Naive thymus-derived CD8-positive, alpha-beta T cell (primary cell): ENCODE measurements around the gene P2RX6. TPM values are rescaled to one million over a fixed set of nuclear protein-coding genes. Genes with fewer than 3 reads are reported as not detected.
"Not testable (repeated sequence)": the region's sequence is repeated elsewhere in the genome, so short reads cannot be mapped to it uniquely, and the experiment has no call there.

Experiments used
- ATAC-seq, 2 donors: fragments of 150-1000 bp; cut with Tn5 transposase in 1 of 2; sonication (Bioruptor Pico), chemical (Tn5 transposase) in 1 of 2; 1 replicate in 1 of 2; 2 replicates in 1 of 2; pipeline ENCODE4 v1.10.0; 2021; ENCODE audit warnings: mild to moderate bottlenecking in 2 of 2, moderate library complexity in 2 of 2
- POLR2A ChIA-PET: fragments of 350-600 bp; sonication (Branson Sonifier 250); formaldehyde crosslinking; loops from one replicate; lab custom pipeline; 2021; ENCODE audit warnings: antibody characterized with exemption; lab: Charles Lee
- DNase-seq, 10 donors: peaks; one replicate each; pipeline versions ENCODE4 v3.0.0 to v3.0.0-alpha.2; 2020 to 2022
- H3K27ac Mint-ChIP-seq, 10 donors: one replicate each; pipeline ENCODE4 v1.8.0; 2020 to 2022; ENCODE audit warnings: mild to moderate bottlenecking in 10 of 10, mixed read lengths in 10 of 10, moderate library complexity in 4 of 10, inconsistent platforms in 1 of 10
- H3K27me3 Mint-ChIP-seq, 5 donors: one replicate each; pipeline ENCODE4 v1.8.0; 2021 to 2022; ENCODE audit warnings: mixed read lengths in 5 of 5
- H3K36me3 Mint-ChIP-seq, 3 donors: one replicate each; pipeline ENCODE4 v1.8.0; 2020 to 2022; ENCODE audit warnings: mixed read lengths in 3 of 3, mild to moderate bottlenecking in 2 of 3, inconsistent platforms in 1 of 3
- H3K4me1 Mint-ChIP-seq, 4 donors: one replicate each; pipeline ENCODE4 v1.8.0; 2021 to 2022; ENCODE audit warnings: mixed read lengths in 4 of 4
- H3K4me3 Mint-ChIP-seq, 10 donors: one replicate each; pipeline ENCODE4 v1.8.0; 2020 to 2022; ENCODE audit warnings: mild to moderate bottlenecking in 10 of 10, mixed read lengths in 10 of 10, moderate library complexity in 6 of 10, inconsistent platforms in 1 of 10
- H3K9me3 Mint-ChIP-seq, 9 donors: one replicate each; pipeline ENCODE4 v1.8.0; 2020 to 2022; ENCODE audit warnings: mixed read lengths in 9 of 9, mild to moderate bottlenecking in 3 of 9, inconsistent platforms in 1 of 9, moderate library complexity in 1 of 9
- polyA plus RNA-seq, 3 donors: library from polyadenylated mRNA; unstranded; fragments of 300-500 nt; fragmentation: Illumina TruSeq; gene quantifications; one replicate each; pipeline ENCODE4 v1.2.3, GENCODE V29; 2021
- total RNA-seq, 8 experiments: library from RNA in 2 of 8; stranded (reverse) in 2 of 8; gene quantifications; one replicate each; pipeline ENCODE4 v1.2.3 and lab custom pipeline; 2021 to 2026

The P2RX6 gene
- total RNA-seq (1 to 10 TPM; 2.7 to 4.5 TPM), polyA plus RNA-seq (1 to 10 TPM in 1 of 3 donors, under 1 TPM in 2; 0.25 to 1.1 (median 0.74) TPM), total RNA-seq (lab: John Stamatoyannopoulos, UW) (0.26 to 3.3 (median 1.6) reads per million in 6 experiments)

DNA sequence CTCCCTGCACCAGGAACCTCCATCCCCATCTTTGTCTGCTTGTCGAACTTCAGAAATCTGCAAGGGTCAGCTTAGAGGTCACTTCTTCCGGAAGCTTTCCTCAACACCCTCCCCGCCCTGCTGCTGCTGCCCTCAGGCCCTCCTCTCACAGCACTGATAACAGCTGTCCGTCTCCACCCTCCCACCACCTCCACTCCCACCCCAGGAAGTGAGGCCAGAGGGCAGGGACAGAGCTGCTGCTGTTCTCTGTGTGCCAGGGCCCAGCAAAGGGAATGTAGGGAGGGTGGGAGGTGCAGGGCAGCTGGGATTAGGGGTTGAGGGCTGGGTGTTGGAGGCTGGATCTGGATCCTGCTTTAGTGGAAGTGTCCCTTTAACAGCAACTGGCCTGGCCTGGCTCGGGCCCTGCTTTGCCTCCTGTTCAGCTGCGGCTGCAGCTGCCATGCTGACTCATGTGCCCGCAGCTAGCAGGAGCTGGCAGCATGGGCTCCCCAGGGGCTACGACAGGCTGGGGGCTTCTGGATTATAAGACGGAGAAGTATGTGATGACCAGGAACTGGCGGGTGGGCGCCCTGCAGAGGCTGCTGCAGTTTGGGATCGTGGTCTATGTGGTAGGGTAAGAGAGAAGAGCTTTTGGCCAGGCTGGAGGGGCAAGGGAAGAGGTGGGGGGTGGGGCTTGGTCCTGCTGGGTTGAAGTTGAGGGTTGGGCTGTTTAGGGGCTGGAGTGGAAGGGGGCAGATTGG lies at the start of gene P2RX6:
P2RX6 (plus strand) TSS at position 440 of the 740 bp plus-strand sequence; CDS start at position 450, 10 bp downstream.
- Mint-ChIP-seq H3K27ac (peak within 1 kb of the TSS; percentile 31 to 98 (median 96)), H3K4me3 (peak within 1 kb of the TSS; percentile 78 to 89 (median 87))
- POLR2A ChIA-PET = interaction anchor here (1.0 to 6.3 kb wide), 3 partner anchors 11 to 33 kb away, joined by 3 to 41 read pairs (median 6); partner anchors contain the start of genes LZTR1 and THAP7

DNA sequence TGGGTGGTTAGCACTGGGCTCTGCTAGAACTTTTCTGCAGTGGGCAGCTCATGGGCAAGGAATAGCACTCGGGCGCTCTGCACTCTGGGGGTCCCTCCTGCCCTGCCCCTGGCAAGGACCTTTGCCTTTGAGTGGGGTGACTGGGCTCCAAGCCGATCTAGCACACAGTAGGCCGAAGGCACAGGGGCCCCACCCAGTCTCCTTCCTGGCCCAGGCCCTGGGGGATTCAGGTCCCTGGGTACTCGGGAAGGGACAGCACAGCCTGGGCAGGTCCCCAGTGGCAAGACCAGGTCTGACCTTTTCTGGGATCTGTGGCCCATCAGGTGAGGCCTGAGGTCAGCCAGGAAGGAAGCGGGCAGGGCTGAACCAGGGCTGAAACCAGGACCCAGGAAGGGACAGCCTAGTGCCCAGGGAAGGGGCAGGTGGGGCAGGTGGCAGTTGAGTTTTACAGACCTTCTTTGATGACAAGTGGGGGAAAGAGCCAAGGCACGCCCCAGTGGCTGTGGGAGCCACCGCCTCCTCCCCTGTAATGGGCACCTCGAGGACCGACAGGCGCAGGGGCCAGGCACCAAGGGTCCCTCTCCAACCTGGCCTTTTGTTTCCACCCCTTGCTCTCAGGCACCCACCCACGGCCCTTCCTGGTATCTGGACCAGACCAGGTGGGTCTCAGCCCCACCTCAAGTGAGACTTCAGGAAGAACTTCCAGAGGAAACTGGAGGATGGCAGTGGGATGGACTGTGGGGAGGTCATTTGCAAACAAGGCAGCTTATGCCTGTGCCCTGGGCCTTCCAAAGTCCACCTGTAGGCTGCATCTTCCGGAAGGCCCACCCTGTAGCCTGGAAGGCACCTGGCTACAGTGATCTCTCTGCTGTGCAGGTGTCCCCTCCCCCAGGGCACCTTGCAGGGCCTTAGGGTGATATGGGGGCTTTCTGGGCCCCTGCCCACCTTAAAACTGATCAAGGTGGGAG lies 48.8 kb upstream of the P2RX6 start:
- POLR2A ChIA-PET = no interaction called here
- H3K4me3 Mint-ChIP-seq = peak overlapping the region in 8 of 10 donors; percentile 26 to 80 (median 60)
- peaks cover 0 to 12% (median 2%) of the 10 kb centered on the region in 5 donors for H3K27me3 Mint-ChIP-seq
- H3K4me1 Mint-ChIP-seq = peaks cover 4 to 32% (median 13%) of the 10 kb centered on the region in 4 donors
- no peaks in the 10 kb centered on the region for H3K9me3 Mint-ChIP-seq
- no peak for ATAC-seq
- DNase-seq = no peak
- no peaks in the 10 kb centered on the region for H3K36me3 Mint-ChIP-seq
- H3K27ac Mint-ChIP-seq = peak overlapping the region in 1 of 10 donors; percentile 48

More for the DNA sequence above, at the start of gene P2RX6:
- DNase-seq = peak in 1 of 10 donors; percentile 57
- Mint-ChIP-seq H3K9me3 (no peaks in the 10 kb centered on the region), H3K27me3 (no peaks in the 10 kb centered on the region), H3K4me1 (peaks cover 13 to 35% (median 33%) of the 10 kb centered on the region in 4 donors), H3K36me3 (no peaks in the 10 kb centered on the region)
- ATAC-seq = no peak

DNA sequence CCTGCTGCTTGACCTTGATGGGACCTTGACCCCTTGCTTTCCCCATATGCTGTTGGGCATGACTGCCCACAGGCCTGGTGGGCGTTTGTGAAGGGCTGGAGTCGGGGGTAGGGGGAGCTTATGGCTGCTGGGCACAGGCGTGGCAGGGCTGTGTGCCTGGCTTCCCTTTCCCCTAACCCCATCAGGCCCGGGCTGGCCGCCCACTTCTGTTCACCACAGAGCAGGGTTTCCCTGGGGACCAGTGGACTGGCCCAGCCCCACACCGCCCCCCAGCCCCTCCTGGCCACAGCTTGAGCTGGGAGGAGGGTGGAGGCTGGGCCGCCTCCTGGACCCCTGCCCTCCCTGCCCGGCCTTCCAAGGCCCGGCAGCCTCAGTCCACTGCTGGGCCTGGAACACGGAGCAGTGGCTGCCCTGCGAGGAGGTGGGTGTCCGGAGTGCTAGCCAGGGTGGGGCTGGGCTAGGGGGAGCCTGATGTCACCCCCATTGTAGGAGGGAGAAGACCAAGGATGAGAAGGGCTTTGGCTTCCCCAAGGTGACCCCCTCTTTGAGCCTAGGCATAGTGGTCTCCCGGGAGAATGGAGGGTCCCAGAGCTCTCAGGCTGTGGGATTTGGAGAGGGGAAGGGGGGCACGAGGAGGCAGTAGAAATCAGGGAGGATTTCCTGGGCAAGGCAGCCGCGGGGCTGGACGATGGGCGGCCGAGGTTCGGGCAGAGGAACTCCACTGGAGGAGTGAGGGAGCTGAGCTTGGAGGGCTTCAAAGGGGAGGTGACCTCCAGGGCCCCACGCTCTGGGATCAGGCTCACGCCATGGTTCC lies 47.9 kb upstream of the P2RX6 start, which contains the start of gene AIFM3:
AIFM3 (plus strand) TSS at position 373 of the 814 bp plus-strand sequence. CDS start 690 bp downstream, outside the sequence.
- H3K27ac Mint-ChIP-seq = peak within 1 kb of the TSS in 2 of 10 donors; percentile 25 to 48
- H3K4me1 Mint-ChIP-seq = peaks cover 4 to 31% (median 11%) of the 10 kb centered on the region in 4 donors
- H3K27me3 Mint-ChIP-seq = peaks cover 0 to 9% (median 0%) of the 10 kb centered on the region in 5 donors
- no peaks in the 10 kb centered on the region for H3K9me3 Mint-ChIP-seq
- H3K36me3 Mint-ChIP-seq = no peaks in the 10 kb centered on the region
- ATAC-seq = no peak
- H3K4me3 Mint-ChIP-seq = peak within 1 kb of the TSS in 2 of 10 donors; percentile 29 to 80
- DNase-seq = no peak
- POLR2A ChIA-PET = interaction anchor here (0.7 kb wide), 1 partner anchor 138 kb away, joined by 3 read pairs; no protein-coding TSS in a partner anchor

DNA sequence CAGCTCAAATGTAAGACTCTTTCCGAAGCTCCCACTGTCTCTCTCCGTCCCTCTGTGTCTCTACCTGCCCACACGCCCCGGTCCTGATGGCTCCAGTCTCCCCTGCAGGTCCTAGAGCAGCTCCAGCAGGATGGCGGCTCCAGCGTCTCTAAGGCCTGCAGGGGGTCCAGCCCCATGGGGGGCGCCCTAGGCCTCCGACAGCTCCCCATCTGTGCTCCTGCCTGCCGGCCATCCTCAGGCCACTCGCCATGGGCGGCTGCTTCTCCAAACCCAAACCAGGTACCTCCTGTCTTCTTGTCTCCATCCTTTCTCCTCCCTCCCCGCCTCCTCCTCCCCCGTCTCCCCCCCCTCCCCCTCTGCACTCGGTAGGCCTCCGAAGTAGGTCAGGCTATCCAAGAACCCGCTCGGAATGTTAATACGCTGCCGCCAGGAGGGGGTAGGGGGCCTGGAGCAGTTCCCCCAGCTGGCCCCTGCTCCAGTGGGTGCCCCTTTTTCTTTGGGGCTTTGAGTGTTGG lies 47.2 kb upstream of the P2RX6 start:
- Mint-ChIP-seq H3K27ac (peak overlapping the region in 1 of 10 donors; percentile 25), H3K36me3 (no peaks in the 10 kb centered on the region), H3K4me3 (no peak overlapping the region), H3K27me3 (peaks cover 0 to 9% (median 0%) of the 10 kb centered on the region in 5 donors), H3K9me3 (no peaks in the 10 kb centered on the region), H3K4me1 (peaks cover 4 to 37% (median 11%) of the 10 kb centered on the region in 4 donors)
- no peak for ATAC-seq
- DNase-seq = no peak
- POLR2A ChIA-PET = interaction anchor here (0.7 kb wide), 1 partner anchor 138 kb away, joined by 3 read pairs; no protein-coding TSS in a partner anchor

DNA sequence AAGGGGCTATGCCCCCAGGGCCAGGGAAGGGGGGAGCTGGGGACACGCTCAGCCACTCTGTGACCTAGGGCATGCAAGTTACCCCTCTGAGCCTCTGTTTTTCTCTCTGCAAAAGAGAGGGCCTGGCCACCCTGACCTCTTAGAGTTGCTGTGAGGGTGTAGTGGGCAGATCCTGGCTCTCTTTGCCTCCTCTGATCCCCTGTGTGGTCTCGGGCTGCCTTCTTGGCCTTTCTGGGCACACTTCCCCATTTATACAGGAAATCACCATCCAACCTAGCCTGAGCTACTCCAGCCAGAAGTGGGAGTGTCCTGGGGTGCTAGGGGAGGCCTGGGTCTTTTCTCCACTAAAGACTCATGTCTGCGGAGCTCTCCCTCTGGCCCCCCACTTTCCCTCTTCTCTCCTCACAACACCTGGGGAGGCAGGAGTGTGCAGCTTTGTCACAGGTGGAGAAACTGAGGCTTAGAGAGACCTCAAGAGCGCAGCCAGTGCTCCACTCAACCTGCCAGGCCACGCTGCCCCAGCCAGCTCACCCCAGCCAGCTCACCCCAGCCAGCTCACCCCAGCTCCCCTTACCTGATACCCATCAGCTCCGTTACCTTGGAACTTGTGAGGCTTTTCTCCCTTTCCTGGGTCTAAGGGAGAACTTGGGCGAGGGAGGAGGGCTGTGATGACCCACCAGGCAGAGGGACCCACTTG lies 46.5 kb upstream of the P2RX6 start:
- Mint-ChIP-seq H3K36me3 (no peaks in the 10 kb centered on the region), H3K4me3 (no peak overlapping the region), H3K4me1 (peaks cover 4 to 39% (median 11%) of the 10 kb centered on the region in 4 donors), H3K9me3 (no peaks in the 10 kb centered on the region), H3K27ac (peak overlapping the region in 1 of 10 donors; percentile 35), H3K27me3 (peaks cover 0 to 9% (median 0%) of the 10 kb centered on the region in 5 donors)
- POLR2A ChIA-PET = no interaction called here
- no peak for ATAC-seq
- DNase-seq = no peak

DNA sequence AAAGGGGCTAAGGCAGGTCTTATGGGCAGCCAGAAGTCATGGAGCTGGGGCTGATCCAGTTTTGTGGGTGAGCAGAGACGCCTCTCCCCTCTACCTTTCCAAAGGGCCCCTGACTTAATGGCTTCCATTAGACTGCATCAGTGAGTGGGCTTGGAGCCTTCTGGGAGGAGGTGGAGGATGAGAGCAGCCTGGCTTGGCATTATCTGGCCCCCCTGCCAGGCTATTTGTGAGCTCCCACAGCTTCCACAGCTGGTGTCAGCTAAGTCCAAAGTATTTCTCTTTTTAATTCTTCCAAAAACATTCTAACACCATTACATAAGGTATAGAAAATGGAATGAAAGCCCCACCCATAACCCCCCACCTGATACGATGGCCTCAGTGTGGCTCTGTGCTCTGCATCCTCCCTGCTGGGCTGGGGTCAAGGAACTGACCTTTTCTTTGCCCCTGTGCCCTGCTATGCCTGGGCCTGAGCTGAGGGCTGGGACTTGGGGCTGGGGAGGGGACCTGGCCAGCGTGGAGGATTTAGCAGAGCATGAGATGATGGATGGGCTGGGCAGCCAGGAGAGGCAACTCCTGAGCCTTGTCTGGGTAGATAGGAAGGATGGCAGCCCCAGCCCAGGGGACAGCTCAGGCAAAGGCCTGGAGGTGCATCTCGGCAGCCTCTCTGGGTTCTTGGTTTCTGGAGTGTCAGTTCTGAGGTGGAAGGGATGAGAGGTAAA lies 43.9 kb upstream of the P2RX6 start:
- Mint-ChIP-seq H3K27ac (peak overlapping the region in 2 of 10 donors; percentile 21 to 75), H3K36me3 (no peaks in the 10 kb centered on the region), H3K4me1 (peaks cover 0 to 27% (median 0%) of the 10 kb centered on the region in 4 donors), H3K4me3 (no peak overlapping the region), H3K9me3 (no peaks in the 10 kb centered on the region), H3K27me3 (peaks cover 0 to 2% (median 0%) of the 10 kb centered on the region in 5 donors)
- no peak for DNase-seq
- no peak for ATAC-seq
- POLR2A ChIA-PET = no interaction called here

DNA sequence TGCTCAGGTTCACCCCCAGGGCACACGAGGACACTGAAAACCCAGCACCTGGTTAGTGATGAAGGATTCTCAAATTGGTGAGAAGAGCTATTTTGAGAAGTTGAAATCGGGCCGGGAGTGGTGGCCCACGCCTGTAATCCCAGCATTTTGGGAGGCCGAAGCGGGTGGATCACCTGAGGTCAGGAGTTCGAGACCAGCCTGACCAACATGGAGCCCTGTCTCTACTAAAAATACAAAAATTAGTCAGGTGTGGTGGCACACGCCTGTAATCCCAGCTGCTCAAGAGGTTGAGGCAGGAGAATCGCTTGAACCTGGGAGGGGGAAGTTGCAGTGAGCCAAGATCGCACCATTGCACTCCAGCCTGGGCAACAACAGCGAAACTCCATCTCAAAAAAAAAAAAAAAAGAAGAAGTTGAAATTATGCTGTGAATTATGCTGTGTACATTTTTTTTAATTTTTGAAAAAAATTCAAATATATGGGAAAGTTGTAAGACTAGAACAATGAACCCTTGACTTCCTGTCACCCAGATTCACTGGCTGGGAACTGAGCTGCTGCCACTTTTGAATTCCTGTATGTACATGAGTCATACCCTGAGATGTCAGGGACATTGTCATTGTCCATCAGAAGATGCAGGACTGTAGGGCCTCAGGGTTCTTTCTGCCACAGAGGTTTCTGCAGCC lies 42.8 kb upstream of the P2RX6 start:
- ATAC-seq, H3K27me3 Mint-ChIP-seq, H3K4me3 Mint-ChIP-seq, H3K36me3 Mint-ChIP-seq, H3K9me3 Mint-ChIP-seq, DNase-seq: not testable (repeated sequence)
- Mint-ChIP-seq H3K4me1 (peaks cover 0 to 24% (median 0%) of the 10 kb centered on the region in 4 donors), H3K27ac (peak overlapping the region in 2 of 10 donors; percentile 14 to 21)
- POLR2A ChIA-PET = interaction anchor here (1.0 kb wide), 1 partner anchor 30 kb away, joined by 3 read pairs; the partner anchor contains the start of gene THAP7

DNA sequence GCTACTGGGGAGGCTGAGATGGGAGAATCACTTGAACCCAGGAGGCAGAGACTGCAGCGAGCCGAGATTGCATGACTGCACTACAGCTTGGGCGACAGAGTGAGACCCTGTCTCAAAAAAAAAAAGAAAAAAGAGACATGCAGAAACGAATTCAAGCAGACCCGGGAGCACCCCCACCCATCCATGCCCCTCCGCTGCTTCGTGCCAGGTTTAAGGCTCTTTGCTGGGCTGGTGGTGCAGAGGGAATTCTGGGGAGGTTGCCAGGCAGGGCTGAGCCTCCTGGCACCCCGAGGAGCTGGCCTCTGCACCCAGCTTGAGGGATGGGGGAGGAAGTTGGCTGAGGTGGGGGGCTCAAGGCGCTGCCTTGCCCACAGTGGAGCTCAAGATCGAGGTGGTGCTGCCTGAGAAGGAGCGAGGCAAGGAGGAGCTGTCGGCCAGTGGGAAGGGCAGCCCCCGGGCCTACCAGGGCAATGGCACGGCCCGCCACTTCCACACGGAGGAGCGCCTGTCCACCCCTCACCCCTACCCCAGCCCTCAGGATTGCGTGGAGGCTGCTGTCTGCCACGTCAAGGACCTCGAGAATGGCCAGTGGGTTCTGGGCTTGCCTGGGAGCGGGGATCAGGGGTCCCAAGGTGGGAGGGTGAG lies 41.9 kb upstream of the P2RX6 start:
- Mint-ChIP-seq H3K9me3 (no peaks in the 10 kb centered on the region), H3K27me3 (peaks cover 0 to 4% (median 0%) of the 10 kb centered on the region in 5 donors), H3K27ac (peak overlapping the region in 1 of 10 donors; percentile 14), H3K4me3 (no peak overlapping the region), H3K4me1 (peaks cover 0 to 20% (median 0%) of the 10 kb centered on the region in 4 donors), H3K36me3 (no peaks in the 10 kb centered on the region)
- no peak for DNase-seq
- POLR2A ChIA-PET = interaction anchor here (1.0 kb wide), 1 partner anchor 29 kb away, joined by 3 read pairs; the partner anchor contains the start of gene THAP7
- no peak for ATAC-seq

DNA sequence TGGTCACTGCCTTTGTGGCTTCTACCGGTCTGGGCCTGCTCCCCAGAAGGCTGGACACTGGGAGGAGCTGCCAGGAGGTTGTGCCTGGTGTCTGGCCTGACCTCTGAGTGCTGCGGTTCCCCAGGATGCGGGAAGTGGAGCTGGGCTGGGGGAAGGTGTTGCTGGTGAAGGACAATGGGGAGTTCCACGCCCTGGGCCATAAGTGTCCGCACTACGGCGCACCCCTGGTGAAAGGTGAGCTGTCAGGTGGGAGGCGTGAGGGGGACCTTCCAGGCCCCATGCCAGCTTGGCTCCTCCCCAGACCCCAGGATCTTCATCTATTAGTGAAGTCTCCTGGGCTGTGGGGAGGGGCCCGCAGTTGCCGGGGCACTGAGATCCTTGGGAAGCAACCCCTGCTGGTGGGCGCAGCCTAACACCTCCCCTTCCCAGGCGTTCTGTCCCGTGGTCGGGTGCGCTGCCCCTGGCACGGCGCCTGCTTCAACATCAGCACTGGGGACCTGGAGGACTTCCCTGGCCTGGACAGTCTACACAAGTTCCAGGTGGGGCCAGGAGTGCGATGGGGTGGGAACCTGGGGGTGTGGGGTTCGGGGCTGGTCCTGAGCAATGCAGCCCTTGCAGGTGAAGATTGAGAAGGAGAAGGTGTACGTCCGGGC lies 41.2 kb upstream of the P2RX6 start:
- Mint-ChIP-seq H3K4me3 (no peak overlapping the region), H3K36me3 (no peaks in the 10 kb centered on the region), H3K27me3 (peaks cover 0 to 4% (median 0%) of the 10 kb centered on the region in 5 donors), H3K27ac (peak overlapping the region in 2 of 10 donors; percentile 5 to 65), H3K9me3 (peaks cover 0 to 4% (median 0%) of the 10 kb centered on the region in 9 donors), H3K4me1 (peaks cover 0 to 15% (median under 1%) of the 10 kb centered on the region in 4 donors)
- POLR2A ChIA-PET = interaction anchor here (0.5 kb wide), 1 partner anchor 113 kb away, joined by 4 read pairs; no protein-coding TSS in a partner anchor
- ATAC-seq = no peak
- no peak for DNase-seq
